Prostate gland (tissue), 2 donors: Measurements from ENCODE around the gene CYB561D1. TPM values are rescaled to one million over a fixed set of nuclear protein-coding genes. Genes with fewer than 3 reads are reported as not detected.
A peak's percentile ranks its signal among the peaks of the same experiment; 100 is the strongest.

Experiments used
- DNase-seq: peaks from one replicate; pipeline ENCODE4 v3.0.0-alpha.2; 2019; ENCODE audit warnings: low spot score
- H3K27ac ChIP-seq, 2 donors: fragments of 200-600 bp; sonication (generic); 2 replicates each; pipeline ENCODE4 v1.5.1; 2017 to 2019
- H3K27me3 ChIP-seq: fragments of 200-600 bp; sonication (generic); replicated peaks from 2 replicates; pipeline ENCODE4 v1.5.1; 2019; ENCODE audit not compliant: insufficient read depth
- H3K36me3 ChIP-seq, 2 donors: fragments of 200-600 bp; sonication (generic); 1 replicate in 1 of 2; 2 replicates in 1 of 2; pipeline versions ENCODE4 v1.5.1 to v1.8.1; 2017 to 2019
- H3K4me1 ChIP-seq: fragments of 200-600 bp; sonication (generic); replicated peaks from 2 replicates; pipeline ENCODE4 v1.5.1; 2019
- H3K4me3 ChIP-seq, 2 donors: fragments of 200-600 bp; sonication (generic); 2 replicates each; pipeline ENCODE4 v1.5.1; 2017 to 2019
- H3K9me3 ChIP-seq: fragments of 200-600 bp; sonication (generic); 2 replicates; pipeline ENCODE4 v1.5.1; 2017
- CTCF ChIP-seq, 4 experiments: fragments of 200-600 bp in 2 of 4; fragments of 450-650 bp in 2 of 4; sonication (generic) in 2 of 4; IDR thresholded peaks; 1 replicate in 3 of 4; 2 replicates in 1 of 4; pipeline ENCODE4 v1.5.1; 2016 to 2019; ENCODE audit warnings: antibody characterized with exemption in 4 of 4, mild to moderate bottlenecking in 2 of 4, moderate library complexity in 2 of 4
- POLR2A ChIP-seq: fragments of 450-650 bp; IDR thresholded peaks from one replicate; pipeline ENCODE4 v1.6.1; 2016; ENCODE audit warnings: antibody characterized with exemption, mild to moderate bottlenecking
- POLR2AphosphoS5 ChIP-seq: sonication (generic); formaldehyde crosslinking; IDR thresholded peaks from one replicate; pipeline ENCODE4 v1.6.1; 2017; ENCODE audit warnings: antibody characterized with exemption
- WGBS: methylation state at CpG from one replicate; pipeline ENCODE4 v1.1.5; 2018; 5-methylcytosine and 5-hydroxymethylcytosine counted together
- intact Hi-C: fragments of 100-400 bp; cut with DNase I; formaldehyde crosslinking; loops from one replicate; pipeline ENCODE4 v1.14.2; 2022
- total RNA-seq, 2 donors: library from RNA; depleted of rRNA; stranded (reverse); fragments of >200 nt; gene quantifications; one replicate each; pipeline ENCODE4 v1.1.0, GENCODE V29; 2016

Gene CYB561D1
- total RNA-seq, 2 donors from 2014 or later, result 12.0 to 12.3 TPM

GRCh38 chr1:109482242-109482641, 11.7 kb upstream of the CYB561D1 start:
- H3K9me3 ChIP-seq, result no peaks in the 10 kb centered on the region
- no peaks in the 10 kb centered on the region for H3K27me3 ChIP-seq
- intact Hi-C loops, result no loop called here
- peaks cover 7% of the 10 kb centered on the region for H3K4me1 ChIP-seq
- H3K36me3 ChIP-seq, result no peaks in the 10 kb centered on the region
- no peak overlapping the region for H3K27ac ChIP-seq
- DNase-seq, result no peak
- no peak for TF ChIP-seq CTCF (IDR thresholded peaks at IDR 0.05)
- no peak for TF ChIP-seq POLR2A
- no peak overlapping the region for H3K4me3 ChIP-seq

GRCh38 chr1:109482791-109483671, 10.9 kb upstream of the CYB561D1 start:
- Histone ChIP-seq H3K27ac (no peak overlapping the region), H3K27me3 (no peaks in the 10 kb centered on the region), H3K4me3 (peak overlapping the region; percentile 19 to 90), H3K9me3 (no peaks in the 10 kb centered on the region), H3K36me3 (no peaks in the 10 kb centered on the region), H3K4me1 (peaks cover 7% of the 10 kb centered on the region)
- TF ChIP-seq CTCF (IDR thresholded peaks at IDR 0.05), result no peak
- no peak for TF ChIP-seq POLR2AphosphoS5
- no peak for TF ChIP-seq POLR2A
- no peak for DNase-seq
- intact Hi-C loops, result no loop called here
- WGBS, result 10% methylated on average over 29 of the region's 29 CpGs

- Histone ChIP-seq H3K4me1 (peaks cover 7% of the 10 kb centered on the region), H3K27me3 (no peaks in the 10 kb centered on the region), H3K27ac (peak within 1 kb of the TSS; percentile 95), H3K36me3 (no peaks in the 10 kb centered on the region), H3K9me3 (no peaks in the 10 kb centered on the region), H3K4me3 (peak within 1 kb of the TSS; percentile 58 to 90)
- intact Hi-C loops, result no loop called here
- under 1% methylated on average over 71 of the region's 73 CpGs for WGBS
- peak; percentile 91 for DNase-seq
- TF ChIP-seq POLR2A (peak; percentile 40), CTCF (IDR thresholded peaks at IDR 0.05) (peak in 3 of 4 experiments; percentile 11 to 23 (median 15)), POLR2AphosphoS5 (peak; percentile 54)
Measured at GRCh38 chr1:109483672-109484518, 10.0 kb upstream of the CYB561D1 start, which contains the start of gene ATXN7L2. TSS of gene ATXN7L2 (plus strand) at chr1:109483905. CDS start at chr1:109483954, 49 bp downstream.

- Histone ChIP-seq H3K36me3 (no peaks in the 10 kb centered on the region), H3K4me3 (peak overlapping the region; percentile 58 to 90), H3K27ac (peak overlapping the region; percentile 95), H3K27me3 (no peaks in the 10 kb centered on the region), H3K4me1 (peaks cover 7% of the 10 kb centered on the region), H3K9me3 (no peaks in the 10 kb centered on the region)
- no peak for DNase-seq
- intact Hi-C loops, result no loop called here
- no peak for TF ChIP-seq POLR2AphosphoS5
- no peak for TF ChIP-seq POLR2A
- TF ChIP-seq CTCF (IDR thresholded peaks at IDR 0.05), result no peak
- WGBS, result 17% methylated on average over 15 of the region's 15 CpGs
Measured at GRCh38 chr1:109484519-109484975, 9.3 kb upstream of the CYB561D1 start.
